Thyroid gland (tissue), 4 donors: ENCODE measurements around the gene PLEKHH1. TPM values are rescaled to one million over a fixed set of nuclear protein-coding genes. Genes with fewer than 3 reads are reported as not detected.
"Not testable (repeated sequence)": the region's sequence is repeated elsewhere in the genome, so short reads cannot be mapped to it uniquely, and the experiment has no call there.

Experiments used
- DNase-seq, 2 donors: peaks; one replicate each; pipeline ENCODE4 v3.0.0-alpha.2; 2019
- H3K27ac ChIP-seq, 3 donors: fragments of 200-600 bp; sonication (generic); 1 replicate in 2 of 3; 2 replicates in 1 of 3; pipeline ENCODE4 v1.5.1; 2016 to 2019; ENCODE audit warnings: mild to moderate bottlenecking in 1 of 3, moderate library complexity in 1 of 3
- H3K27me3 ChIP-seq: fragments of 200-600 bp; sonication (generic); one replicate; pipeline ENCODE4 v1.5.1; 2019
- H3K36me3 ChIP-seq, 2 donors: fragments of 200-600 bp; sonication (generic); one replicate each; pipeline ENCODE4 v1.5.1; 2016 to 2019
- H3K4me1 ChIP-seq, 2 donors: fragments of 200-600 bp; sonication (generic); one replicate each; pipeline ENCODE4 v1.5.1; 2017 to 2019
- H3K4me3 ChIP-seq, 3 donors: fragments of 200-600 bp; sonication (generic); replicated peaks in 1 of 3; 1 replicate in 2 of 3; 2 replicates in 1 of 3; pipeline ENCODE4 v1.5.1; 2016; ENCODE audit warnings: mild to moderate bottlenecking in 1 of 3
- H3K9me3 ChIP-seq: fragments of 200-600 bp; sonication (generic); one replicate; pipeline ENCODE4 v1.5.1; 2017
- POLR2A ChIP-seq, 2 donors: fragments of 450-650 bp; IDR thresholded peaks; one replicate each; pipeline ENCODE4 v1.6.1; 2017; ENCODE audit warnings: antibody characterized with exemption in 2 of 2, mild to moderate bottlenecking in 2 of 2, moderate library complexity in 1 of 2
- WGBS, 2 donors: methylation state at CpG; one replicate each; pipeline ENCODE4 v1.1.5; 2017; 5-methylcytosine and 5-hydroxymethylcytosine counted together
- intact Hi-C: fragments of 100-400 bp; cut with DNase I; formaldehyde crosslinking; loops from one replicate; pipeline ENCODE4 v1.15.1; 2023
- total RNA-seq, 4 donors: library from RNA; depleted of rRNA; stranded (reverse); fragments of >200 nt; gene quantifications; one replicate each; pipeline ENCODE4 v1.2.3, GENCODE V29; 2016
- TF ChIP-seq, protein P1 (sequence below), 6 experiments: fragments of 200-600 bp in 3 of 6; fragments of 450-650 bp in 3 of 6; sonication (generic) in 3 of 6; IDR thresholded peaks; one replicate each; pipeline ENCODE4 v1.5.1; 2016 to 2019; ENCODE audit warnings: antibody characterized with exemption in 6 of 6, mild to moderate bottlenecking in 2 of 6, inconsistent platforms in 1 of 6, moderate library complexity in 1 of 6

PLEKHH1 gene
- total RNA-seq, 4 donors from 2014 or later, result 225 to 336 (median 241) TPM

DNA sequence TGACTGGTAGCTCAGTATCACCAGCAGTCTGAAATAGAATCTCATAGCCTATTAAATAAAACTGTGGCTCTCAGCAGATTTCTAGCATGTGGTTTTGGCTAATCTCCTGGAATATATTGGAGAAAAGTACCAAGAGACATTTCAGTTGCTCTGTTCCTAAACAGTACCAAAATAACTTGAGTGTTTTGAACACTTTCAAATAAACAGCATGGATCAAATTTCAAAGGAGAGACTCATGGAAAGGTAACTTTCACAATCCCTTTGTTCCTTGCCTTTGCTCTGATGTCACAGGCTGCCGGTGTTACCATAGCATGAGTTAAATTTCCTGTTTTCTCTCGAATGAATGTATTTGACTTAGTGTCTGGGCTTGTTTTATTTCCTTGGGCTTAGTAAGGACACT, 90.0 kb downstream of the PLEKHH1 start:
- no peaks in the 10 kb centered on the region for H3K27me3 ChIP-seq
- H3K27ac ChIP-seq, result peak overlapping the region; percentile 84 to 94 (median 86)
- TF ChIP-seq, protein P1, sequence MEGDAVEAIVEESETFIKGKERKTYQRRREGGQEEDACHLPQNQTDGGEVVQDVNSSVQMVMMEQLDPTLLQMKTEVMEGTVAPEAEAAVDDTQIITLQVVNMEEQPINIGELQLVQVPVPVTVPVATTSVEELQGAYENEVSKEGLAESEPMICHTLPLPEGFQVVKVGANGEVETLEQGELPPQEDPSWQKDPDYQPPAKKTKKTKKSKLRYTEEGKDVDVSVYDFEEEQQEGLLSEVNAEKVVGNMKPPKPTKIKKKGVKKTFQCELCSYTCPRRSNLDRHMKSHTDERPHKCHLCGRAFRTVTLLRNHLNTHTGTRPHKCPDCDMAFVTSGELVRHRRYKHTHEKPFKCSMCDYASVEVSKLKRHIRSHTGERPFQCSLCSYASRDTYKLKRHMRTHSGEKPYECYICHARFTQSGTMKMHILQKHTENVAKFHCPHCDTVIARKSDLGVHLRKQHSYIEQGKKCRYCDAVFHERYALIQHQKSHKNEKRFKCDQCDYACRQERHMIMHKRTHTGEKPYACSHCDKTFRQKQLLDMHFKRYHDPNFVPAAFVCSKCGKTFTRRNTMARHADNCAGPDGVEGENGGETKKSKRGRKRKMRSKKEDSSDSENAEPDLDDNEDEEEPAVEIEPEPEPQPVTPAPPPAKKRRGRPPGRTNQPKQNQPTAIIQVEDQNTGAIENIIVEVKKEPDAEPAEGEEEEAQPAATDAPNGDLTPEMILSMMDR (IDR thresholded peaks at IDR 0.05), result no peak
- no peaks in the 10 kb centered on the region for H3K36me3 ChIP-seq
- H3K4me3 ChIP-seq, result no peak overlapping the region
- 15 to 18% methylated on average over 2 of the region's 2 CpGs for WGBS, 2 donors
- H3K4me1 ChIP-seq, result peaks cover 35 to 46% of the 10 kb centered on the region in 2 donors
- no peaks in the 10 kb centered on the region for H3K9me3 ChIP-seq
- intact Hi-C loops, result no loop called here
- peak; percentile 30 to 45 for DNase-seq

- H3K9me3 ChIP-seq, intact Hi-C loops, H3K36me3 ChIP-seq, H3K27me3 ChIP-seq, DNase-seq, H3K27ac ChIP-seq, H3K4me3 ChIP-seq: not testable (repeated sequence)
- WGBS, 2 donors, result 87 to 92% methylated on average over 1 of the region's 1 CpG
- peaks cover 22 to 35% of the 10 kb centered on the region in 2 donors for H3K4me1 ChIP-seq
Observed at GRCh38 chr14:67626131-67626530, 93.0 kb downstream of the PLEKHH1 start.

- no peaks in the 10 kb centered on the region for H3K9me3 ChIP-seq
- no peak for DNase-seq
- peak overlapping the region in 1 of 3 donors; percentile 0 for H3K27ac ChIP-seq
- TF ChIP-seq, protein P1 (IDR thresholded peaks at IDR 0.05), result no peak
- TF ChIP-seq POLR2A (IDR thresholded peaks at IDR 0.05), result no peak
- peaks cover 15 to 24% of the 10 kb centered on the region in 2 donors for H3K4me1 ChIP-seq
- intact Hi-C loops, result no loop called here
- H3K36me3 ChIP-seq, result no peaks in the 10 kb centered on the region
- no peaks in the 10 kb centered on the region for H3K27me3 ChIP-seq
- H3K4me3 ChIP-seq, result no peak overlapping the region
Observed at GRCh38 chr14:67627519-67627918, 94.4 kb downstream of the PLEKHH1 start.

DNA sequence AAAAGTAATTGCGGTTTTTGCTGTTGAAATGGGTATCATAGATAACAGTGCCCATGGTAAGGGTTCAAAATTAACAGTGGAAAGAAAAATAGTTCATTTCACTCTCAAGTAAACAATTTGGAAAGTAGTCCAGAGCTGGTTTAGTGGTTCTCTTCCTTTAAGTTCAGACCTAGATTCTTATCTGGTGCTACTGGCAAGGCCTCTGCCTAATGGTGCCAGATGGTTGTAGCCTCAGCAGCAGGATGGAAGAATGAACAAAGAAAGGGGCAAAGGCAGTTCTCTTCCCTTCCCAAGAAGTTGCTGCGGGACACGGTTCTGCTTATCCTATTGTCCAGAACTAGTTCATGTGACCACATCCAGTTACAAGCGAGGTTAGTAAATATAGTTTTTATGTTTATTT, 97.1 kb downstream of the PLEKHH1 start:
- no peak overlapping the region for H3K4me3 ChIP-seq
- intact Hi-C loops, result no loop called here
- TF ChIP-seq, protein P1 (IDR thresholded peaks at IDR 0.05), result no peak
- no peak for TF ChIP-seq POLR2A (IDR thresholded peaks at IDR 0.05)
- no peak overlapping the region for H3K27ac ChIP-seq
- H3K27me3 ChIP-seq, result no peaks in the 10 kb centered on the region
- WGBS, 2 donors, result 93 to 94% methylated on average over 4 of the region's 4 CpGs
- peaks cover 0 to 23% of the 10 kb centered on the region in 2 donors for H3K4me1 ChIP-seq
- DNase-seq, result no peak
- no peaks in the 10 kb centered on the region for H3K36me3 ChIP-seq
- no peaks in the 10 kb centered on the region for H3K9me3 ChIP-seq

- WGBS, 2 donors, result 81 to 88% methylated on average over 5 of the region's 5 CpGs
- intact Hi-C loops, result no loop called here
- no peaks in the 10 kb centered on the region for H3K9me3 ChIP-seq
Observed at GRCh38 chr14:67630938-67631337, 97.8 kb downstream of the PLEKHH1 start.

More at GRCh38 chr14:67630938-67631337, 97.8 kb downstream of the PLEKHH1 start:
- Histone ChIP-seq H3K4me1 (peaks cover 7 to 30% of the 10 kb centered on the region in 2 donors), H3K4me3 (no peak overlapping the region), H3K36me3 (no peaks in the 10 kb centered on the region), H3K27me3 (no peaks in the 10 kb centered on the region), H3K27ac (no peak overlapping the region)
- TF ChIP-seq, protein P1 (IDR thresholded peaks at IDR 0.05), result no peak
- no peak for TF ChIP-seq POLR2A (IDR thresholded peaks at IDR 0.05)
- no peak for DNase-seq
